NCI-H526 treated with DMSO at 0.1 percent for 48 hours (cell line): ENCODE data around the gene CERK.
"Not testable (repeated sequence)": the region's sequence is repeated elsewhere in the genome, so short reads cannot be mapped to it uniquely, and the experiment has no call there.

Experiments
- DNase-seq: peaks from one replicate; lab custom pipeline; 2025; lab: John Stamatoyannopoulos, UW

Gene CERK

DNA sequence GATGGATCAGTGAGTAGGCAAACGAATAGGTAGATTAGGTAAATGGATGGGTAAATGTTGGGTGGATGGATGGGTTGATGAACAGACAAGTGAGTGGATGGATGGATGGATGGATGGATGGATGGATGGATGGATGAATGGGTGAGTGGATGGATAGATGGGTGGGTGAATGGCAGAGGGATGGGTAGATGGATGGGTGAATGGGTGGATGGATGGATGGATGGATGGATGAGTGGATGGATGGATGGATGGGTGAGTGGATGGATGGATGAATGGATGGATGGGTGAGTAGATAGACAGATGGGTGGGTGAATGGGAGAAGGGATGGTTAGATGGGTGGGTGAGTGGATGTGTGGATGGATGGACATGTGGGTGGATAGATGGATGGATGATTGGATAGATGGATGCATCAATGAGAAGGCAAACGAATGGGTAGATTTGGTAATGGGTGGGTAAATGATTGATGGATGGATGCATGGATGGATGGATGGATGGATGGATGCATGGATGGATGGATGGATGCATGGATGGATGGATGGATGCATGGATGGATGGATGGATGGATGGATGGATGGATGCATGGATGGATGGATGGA, 89.7 kb downstream of the CERK start:
- DNase-seq: not testable (repeated sequence)

DNA sequence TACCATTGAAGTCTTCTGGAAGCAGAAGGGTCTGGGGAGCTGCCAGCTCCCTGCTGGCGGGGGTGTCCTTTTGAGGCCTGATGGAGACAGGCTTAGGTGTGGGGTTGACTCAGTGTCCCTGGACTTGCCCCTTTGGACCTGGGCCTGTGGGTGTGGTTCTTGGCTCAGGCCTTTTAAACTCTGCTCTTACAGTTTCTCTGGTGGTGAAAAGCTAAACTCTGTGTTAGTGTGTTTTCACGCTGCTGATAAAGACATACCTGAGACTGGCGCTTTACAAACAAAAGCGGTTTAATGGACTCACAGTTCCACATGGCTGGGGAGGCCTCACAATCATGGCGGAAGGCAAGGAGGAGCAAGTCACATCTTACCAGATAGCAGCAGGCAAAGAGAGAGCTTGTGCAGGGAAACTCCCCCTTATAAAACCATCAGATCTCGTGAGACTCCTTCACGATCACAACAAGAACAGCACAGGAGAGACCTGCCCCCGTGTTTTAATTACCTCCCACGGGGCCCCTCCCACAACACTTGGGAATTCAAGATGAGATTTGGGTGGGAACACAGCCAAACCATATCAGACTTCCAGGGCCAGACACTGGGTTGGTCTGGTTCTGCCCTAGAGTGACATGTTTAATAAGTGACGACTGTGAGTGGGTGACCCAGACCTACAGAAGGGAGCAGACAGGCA, 91.4 kb downstream of the CERK start:
- no peak for DNase-seq

DNA sequence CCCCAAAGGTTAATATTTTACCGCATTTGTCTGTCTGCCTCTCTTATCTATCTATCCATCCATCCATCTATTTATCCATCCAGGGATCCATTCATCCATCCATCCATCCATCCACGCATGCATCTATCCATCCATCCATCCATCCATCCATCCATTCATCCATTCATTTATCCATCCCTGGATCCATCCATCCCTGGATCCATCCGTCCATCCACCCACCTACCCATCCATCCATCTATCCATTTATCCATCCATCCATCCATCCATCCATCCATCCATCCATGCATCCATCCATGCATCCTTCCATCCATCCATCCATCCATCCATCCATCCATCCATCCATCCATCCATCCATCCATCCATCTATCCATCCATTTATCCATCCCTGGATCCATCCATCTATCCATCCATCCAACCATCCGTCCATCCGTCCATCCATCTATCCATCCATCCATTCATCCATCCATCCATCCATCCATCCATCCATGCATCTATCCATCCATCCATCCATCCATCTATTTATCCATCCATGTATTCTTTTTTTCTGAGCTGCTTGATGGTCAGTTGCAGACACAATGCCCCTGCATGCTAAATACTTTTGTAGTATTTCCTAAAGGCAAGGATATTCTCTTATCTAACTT, 95.1 kb downstream of the CERK start:
- not testable (repeated sequence) for DNase-seq

DNA sequence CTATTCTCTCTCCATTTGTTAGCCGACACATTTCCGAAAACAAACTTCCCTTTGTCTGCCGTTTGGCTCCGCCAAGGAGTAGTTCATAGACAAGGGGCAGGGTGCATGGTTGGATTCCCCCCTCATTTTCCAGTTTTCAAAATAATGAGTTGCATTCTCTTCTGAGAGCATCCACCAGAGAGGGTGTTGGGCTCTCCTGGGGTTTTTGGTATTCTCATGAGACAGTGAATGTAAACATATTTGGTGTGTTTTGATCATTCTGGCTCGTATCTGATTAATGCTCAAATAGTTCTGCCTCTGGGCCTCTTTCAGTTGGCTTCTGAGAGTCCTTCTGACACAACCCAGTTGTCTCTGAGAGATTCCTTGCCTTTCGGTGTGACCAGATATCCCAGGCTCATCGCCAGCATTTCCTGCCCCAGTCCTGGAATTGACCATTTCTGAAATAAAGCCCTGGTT, 96.2 kb downstream of the CERK start:
- no peak for DNase-seq

DNA sequence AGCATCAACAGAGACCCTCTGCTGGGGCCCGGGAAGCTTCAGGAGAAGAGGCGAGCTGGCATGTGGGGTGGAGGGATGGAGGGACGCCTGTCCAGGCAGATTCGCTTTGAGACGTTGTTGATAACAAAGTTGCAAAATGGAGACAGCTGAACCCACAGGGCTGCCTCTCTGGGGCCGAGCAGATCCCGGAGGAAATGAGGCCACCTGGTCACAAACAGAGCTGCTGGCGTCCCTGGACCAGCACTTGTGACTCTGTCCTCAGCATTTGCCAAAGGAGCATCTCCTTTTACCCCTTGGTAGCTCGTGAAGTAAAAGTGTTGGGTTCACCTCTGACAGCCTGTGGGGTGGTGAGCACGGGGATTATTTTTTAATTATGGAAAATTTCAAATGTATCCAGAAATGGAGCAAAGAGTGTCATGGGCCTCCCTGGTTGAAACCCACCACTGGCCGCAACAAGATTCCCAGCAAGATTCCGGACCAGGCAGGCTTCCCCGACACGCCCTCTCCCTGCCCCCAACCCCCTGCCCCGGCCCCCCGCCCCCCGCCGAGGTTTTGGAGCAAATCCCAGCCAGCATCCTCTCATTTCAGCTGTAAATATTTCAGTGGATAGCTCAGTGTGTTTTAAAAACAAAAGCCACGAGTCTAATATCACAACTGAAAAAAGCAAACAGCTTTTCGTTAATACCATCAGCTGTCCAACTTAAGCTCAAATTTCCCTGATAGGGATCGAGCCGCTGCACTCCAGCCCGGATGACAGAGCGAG, 97.6 kb downstream of the CERK start:
- no peak for DNase-seq

DNA sequence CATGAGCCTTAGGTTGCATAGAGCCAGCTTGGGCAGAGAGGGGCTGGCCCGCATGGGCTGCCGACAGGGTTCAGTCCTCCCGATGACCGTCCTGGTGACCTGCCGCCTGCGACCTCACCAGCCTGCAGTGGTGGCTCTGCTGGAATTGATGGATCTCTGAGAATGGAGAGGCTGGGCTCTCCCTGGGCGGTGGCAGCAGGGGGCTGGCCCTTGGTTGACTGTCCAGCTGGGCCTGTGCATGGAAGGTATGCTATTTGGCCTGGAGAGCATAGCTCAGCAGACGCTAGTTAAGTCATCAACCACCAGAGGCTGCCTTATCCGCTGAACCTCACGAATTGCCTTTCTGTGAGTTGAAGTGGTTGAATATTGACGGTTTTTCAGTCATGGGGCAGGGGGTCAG, 98.2 kb downstream of the CERK start:
- no peak for DNase-seq

DNA sequence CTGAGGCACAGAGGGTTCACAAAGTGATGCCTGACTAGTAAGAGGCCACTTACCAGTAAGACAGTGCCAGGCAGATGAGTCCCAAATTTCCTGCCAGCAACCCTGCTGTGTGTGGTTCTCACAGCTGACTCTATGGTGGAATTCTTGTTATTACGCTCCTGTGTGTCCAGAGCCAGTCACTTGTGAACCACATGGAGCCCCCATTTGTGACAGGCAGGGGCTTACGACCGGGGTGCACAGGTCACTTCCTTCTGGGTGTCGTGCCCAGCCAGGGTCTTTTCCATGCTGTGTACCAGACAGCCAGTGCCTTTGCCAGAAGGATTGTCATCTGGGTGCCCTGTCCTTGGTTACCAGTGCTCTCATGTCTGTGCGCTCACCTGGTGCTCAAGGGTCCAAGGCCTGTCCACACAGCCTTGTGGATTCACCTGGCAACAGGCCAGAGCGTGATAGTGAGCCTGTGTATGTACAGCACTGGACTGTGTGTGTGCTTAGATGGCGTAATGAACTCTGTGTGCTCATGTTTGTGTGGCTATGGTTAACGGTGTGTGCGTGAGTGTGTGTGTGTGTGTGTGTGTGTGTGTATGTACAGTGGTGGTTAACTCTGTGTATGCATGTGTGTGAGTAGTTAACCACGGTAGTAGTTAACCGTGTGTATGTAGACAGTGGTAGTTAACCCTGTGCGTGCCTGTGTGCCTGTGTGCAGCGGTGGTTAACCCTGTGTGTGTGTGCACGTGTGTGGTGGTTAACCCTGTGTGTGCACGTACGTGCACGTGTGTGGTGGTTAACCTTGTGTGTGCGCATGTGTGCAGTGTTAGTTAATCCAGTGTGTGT, 99.2 kb downstream of the CERK start:
- DNase-seq: no peak

DNA sequence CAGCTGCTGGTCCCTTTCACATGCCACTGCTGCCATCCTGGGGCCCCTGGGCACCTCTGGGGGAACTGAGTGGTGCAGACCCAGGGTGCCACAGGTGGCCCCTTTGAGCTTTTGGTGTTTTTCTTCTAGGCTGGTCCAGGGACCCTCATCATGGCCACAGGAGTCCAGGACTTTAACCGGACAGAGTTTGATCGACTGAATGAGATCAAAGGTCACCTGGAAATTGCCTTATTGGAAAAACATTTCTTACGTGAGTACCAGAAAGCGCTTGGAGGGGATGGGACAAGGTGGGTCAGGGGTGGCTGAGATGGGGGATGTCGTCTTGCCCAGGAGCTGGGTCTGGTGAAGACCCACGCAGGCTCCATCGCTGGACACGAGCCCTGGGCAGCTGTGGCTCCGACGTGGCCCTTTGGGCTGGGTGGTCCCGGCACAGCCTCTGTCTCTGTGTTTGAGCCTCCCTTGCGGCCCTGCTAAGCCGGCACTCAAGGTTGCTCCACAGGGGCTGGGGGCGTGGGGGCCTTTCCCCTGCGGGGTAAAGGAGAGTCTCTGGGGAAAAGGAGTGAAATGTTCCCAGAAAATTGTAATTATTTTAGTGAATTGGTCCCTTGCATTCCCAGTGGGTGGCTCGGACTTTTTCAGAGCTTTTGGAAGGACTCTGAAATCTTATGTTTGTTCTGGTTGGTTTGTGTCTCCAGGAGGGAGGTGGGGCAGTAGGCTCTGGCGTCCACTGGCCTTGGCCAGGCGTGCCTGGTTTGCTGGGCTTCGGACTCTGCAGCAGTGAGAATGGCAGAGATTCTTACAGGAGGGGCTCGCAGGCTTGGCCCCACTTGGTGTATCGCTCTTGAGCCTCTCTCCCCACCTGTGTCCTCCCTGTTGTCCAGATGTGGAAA, 100.1 kb downstream of the CERK start:
- DNase-seq: no peak

DNA sequence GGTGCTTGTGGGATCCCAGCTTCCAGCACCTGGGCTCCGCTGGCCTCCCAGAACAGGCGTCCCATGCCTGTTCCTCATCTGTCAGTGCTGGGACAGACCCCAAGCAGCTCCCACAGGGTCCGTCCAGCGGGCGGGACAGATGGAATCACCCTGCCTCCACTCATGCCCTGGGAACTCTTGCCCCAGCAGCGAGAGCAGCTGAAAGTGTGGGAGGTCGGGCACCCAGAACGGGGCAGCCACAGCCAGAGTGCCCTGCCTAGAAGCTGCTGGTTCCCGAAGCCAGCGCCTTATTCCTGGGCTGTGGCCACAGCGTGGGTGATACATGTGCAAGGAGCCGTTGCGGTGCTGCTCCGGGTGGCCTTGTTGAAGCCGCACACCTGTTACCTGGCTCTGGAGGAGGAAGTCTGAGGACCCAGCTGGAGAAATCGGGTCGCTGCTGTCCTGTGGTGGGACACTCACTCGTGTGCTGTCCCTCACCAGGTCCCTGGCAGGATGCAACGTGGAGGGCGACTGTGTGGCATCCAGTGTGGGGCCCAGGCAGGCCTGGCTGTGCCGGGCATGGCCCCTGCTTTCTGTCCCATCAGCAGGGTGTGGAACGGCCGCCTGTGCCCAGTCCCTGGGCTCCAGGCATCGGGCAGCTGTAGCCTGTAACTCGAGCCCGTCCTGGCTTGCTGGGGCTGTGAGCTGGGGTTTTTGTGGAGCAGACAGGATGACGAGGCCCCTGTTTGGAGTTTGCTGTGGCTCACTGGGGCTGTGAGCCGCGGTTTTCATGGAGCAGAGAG, 101.6 kb downstream of the CERK start:
- DNase-seq: no peak

DNA sequence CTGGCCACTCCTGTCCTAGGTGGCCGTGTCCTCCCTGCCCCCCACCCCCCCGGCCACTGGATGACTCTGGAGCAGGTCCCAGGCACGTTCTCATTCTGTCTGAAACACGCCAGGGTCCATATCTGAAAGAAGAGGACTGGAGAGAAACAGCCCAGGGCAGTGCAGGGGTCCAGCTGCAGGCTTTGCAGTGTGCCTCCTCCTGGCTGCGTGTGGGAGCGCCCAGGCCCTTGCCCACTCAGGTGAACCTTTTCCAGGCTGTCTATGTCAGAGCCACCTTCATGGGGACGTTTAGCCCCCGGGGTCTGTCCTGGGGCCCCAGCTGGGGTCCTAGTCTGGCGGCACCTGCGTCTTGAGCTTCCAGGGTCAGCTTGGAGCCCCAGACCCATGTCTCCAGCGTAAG, 102.3 kb downstream of the CERK start:
- DNase-seq: no peak

DNA sequence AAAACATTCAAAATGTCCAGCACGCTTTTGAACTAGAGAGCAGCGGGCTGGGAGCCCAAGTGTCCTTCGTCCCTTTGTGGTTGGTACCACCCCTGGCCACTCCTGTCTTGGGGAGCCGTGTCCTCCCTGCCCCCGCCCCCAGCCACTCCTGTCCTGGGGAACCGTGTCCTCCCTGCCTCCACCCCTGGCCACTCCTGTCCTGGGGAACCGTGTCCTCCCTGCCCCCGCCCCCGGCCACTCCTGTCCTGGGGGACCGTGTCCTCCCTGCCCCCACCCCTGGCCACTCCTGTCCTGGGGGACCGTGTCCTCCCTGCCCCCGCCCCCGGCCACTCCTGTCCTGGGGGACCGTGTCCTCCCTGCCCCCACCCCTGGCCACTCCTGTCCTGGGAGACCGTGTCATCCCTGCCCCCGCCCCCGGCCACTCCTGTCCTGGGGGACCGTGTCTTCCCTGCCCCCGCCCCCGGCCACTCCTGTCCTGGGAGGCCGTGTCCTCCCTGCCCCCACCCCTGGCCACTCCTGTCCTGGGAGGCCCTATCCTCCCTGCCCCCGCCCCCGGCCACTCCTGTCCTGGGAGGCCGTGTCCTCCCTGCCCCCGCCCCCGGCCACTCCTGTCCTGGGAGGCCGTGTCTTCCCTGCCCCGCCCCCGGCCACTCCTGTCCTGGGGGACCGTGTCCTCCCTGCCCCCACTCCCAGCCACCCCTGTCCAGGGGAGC, 102.9 kb downstream of the CERK start:
- DNase-seq: not testable (repeated sequence)
